Hepatocyte (in vitro differentiated cells): ENCODE results near the gene ZNF260.

Experiments used
- EZH2 ChIP-seq: fragments of 200-600 bp; sonication (generic); IDR thresholded peaks from 2 replicates; pipeline ENCODE4 v1.6.1; 2016; ENCODE audit warnings: antibody characterized with exemption, mild to moderate bottlenecking, borderline replicate concordance
- TF ChIP-seq, protein P1 (sequence below): fragments of 200-600 bp; sonication (generic); IDR thresholded peaks from 2 replicates; pipeline ENCODE4 v1.5.1; 2016; ENCODE audit warnings: antibody characterized with exemption, mild to moderate bottlenecking; ENCODE audit not compliant: poor library complexity

DNA sequence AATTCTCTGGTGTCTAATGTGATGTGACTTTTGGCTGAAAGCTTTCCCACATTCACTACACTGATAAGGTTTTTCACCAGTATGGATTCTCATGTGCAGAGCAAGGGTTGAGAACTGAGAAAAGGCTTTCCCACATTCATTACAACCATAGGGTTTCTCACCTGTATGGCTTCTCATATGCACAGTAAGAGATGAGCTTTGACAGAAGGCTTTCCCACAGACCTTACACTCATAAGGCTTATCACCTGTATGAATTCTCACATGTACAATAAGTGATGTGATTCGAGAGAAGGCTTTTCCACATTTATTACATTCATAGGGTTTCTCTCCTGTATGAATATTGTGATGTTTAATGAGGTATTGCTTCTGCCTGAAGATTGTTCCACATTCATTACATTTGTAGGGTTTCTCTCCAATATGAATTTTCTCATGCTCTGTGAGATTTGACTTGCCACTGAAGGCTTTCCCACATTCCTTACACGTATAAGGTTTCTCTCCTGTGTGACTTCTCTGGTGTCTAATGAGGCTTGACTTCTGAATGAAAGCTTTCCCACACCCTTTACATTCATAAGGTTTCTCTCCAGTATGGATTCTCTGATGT is 14.0 kb downstream of the ZNF260 start:
- TF ChIP-seq, protein P1, sequence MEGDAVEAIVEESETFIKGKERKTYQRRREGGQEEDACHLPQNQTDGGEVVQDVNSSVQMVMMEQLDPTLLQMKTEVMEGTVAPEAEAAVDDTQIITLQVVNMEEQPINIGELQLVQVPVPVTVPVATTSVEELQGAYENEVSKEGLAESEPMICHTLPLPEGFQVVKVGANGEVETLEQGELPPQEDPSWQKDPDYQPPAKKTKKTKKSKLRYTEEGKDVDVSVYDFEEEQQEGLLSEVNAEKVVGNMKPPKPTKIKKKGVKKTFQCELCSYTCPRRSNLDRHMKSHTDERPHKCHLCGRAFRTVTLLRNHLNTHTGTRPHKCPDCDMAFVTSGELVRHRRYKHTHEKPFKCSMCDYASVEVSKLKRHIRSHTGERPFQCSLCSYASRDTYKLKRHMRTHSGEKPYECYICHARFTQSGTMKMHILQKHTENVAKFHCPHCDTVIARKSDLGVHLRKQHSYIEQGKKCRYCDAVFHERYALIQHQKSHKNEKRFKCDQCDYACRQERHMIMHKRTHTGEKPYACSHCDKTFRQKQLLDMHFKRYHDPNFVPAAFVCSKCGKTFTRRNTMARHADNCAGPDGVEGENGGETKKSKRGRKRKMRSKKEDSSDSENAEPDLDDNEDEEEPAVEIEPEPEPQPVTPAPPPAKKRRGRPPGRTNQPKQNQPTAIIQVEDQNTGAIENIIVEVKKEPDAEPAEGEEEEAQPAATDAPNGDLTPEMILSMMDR, result no peak
- no peak for TF ChIP-seq EZH2
